ENCODE data around the gene SSH2. TPM values are rescaled to one million over a fixed set of nuclear protein-coding genes. Genes with fewer than 3 reads are reported as not detected.

The SSH2 gene
- total RNA-seq, 1 donor from 2014 or later: 12.2 TPM

DNA sequence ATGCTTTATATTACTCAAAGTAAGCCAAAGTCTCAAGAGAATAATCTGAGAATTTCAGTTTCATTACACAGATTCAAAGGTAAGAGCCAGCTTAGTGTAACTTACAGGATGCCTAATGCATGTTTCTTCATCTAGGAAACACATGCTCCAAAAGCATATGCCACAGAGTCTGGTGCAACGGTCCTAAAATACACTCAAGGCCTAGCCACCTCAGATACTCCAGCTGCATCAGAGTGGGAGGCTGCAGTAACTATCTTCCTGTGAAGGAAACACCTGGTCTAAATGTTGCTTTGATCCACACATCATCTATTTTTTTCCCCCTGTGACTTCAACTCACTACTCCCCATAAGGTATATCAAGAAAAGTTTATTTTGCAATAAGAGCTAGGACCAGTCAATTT, 255.7 kb downstream of the SSH2 start:
- H3K4me3 Mint-ChIP-seq: no peak overlapping the region
- H3K4me2 ChIP-seq: no peak overlapping the region

DNA sequence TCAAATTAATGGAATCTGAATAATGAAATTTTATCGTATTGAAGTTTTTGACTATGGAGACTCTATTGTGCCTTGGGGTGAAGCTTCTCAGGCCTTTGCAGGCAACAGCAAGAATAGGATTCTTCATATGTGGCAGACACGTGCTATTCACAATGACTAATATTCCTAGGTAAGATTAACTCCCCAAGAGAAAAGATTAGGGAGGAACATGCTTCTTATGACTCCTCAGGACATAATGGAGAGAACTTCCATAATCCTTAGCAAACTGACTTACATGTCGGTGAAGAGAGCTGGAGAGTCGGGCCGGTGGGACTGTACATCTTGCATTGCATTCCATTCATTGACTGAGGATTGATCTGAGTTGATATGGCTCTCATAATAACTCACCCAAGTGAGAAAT, 258.4 kb downstream of the SSH2 start:
- peak overlapping the region; percentile 24 for H3K27ac Mint-ChIP-seq
- TF ChIP-seq EZH2phosphoT487 (IDR thresholded peaks at IDR 0.05) (no peak), EZH2 (IDR thresholded peaks at IDR 0.05) (no peak)
- TF ChIP-seq, protein P1, sequence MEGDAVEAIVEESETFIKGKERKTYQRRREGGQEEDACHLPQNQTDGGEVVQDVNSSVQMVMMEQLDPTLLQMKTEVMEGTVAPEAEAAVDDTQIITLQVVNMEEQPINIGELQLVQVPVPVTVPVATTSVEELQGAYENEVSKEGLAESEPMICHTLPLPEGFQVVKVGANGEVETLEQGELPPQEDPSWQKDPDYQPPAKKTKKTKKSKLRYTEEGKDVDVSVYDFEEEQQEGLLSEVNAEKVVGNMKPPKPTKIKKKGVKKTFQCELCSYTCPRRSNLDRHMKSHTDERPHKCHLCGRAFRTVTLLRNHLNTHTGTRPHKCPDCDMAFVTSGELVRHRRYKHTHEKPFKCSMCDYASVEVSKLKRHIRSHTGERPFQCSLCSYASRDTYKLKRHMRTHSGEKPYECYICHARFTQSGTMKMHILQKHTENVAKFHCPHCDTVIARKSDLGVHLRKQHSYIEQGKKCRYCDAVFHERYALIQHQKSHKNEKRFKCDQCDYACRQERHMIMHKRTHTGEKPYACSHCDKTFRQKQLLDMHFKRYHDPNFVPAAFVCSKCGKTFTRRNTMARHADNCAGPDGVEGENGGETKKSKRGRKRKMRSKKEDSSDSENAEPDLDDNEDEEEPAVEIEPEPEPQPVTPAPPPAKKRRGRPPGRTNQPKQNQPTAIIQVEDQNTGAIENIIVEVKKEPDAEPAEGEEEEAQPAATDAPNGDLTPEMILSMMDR (IDR thresholded peaks at IDR 0.05): no peak
- Histone ChIP-seq H3K36me3 (no peaks in the 10 kb centered on the region), H3K27me3 (no peaks in the 10 kb centered on the region), H3K4me2 (no peak overlapping the region), H3K9me3 (ENCODE audit: low read depth) (no peaks in the 10 kb centered on the region), H3K9ac (no peak overlapping the region), H3K4me3 (no peak overlapping the region), H3K79me2 (ENCODE audit: low read depth) (no peaks in the 10 kb centered on the region), H3K4me1 (no peaks in the 10 kb centered on the region), H3K27ac (no peak overlapping the region), H4K20me1 (ENCODE audit: low read depth) (no peaks in the 10 kb centered on the region), H3F3A (ENCODE audit: low read depth) (no peaks in the 10 kb centered on the region), H2AFZ (replicated peaks) (no peak overlapping the region)
- no peak overlapping the region for H3K4me3 Mint-ChIP-seq
- H3K36me3 Mint-ChIP-seq: peaks cover 23% of the 10 kb centered on the region
- peaks cover 4% of the 10 kb centered on the region for H3K27me3 Mint-ChIP-seq (ENCODE audit: insufficient read depth, low read depth)
- peaks cover 9% of the 10 kb centered on the region for H3K4me1 Mint-ChIP-seq
- DNase-seq (ENCODE audit: low spot score): no peak
- H3K9me3 Mint-ChIP-seq: no peaks in the 10 kb centered on the region

More for the DNA sequence above, 255.7 kb downstream of the SSH2 start:
- no peaks in the 10 kb centered on the region for H3K27me3 ChIP-seq
- H3K4me1 ChIP-seq: no peaks in the 10 kb centered on the region
- no peak for DNase-seq (ENCODE audit: low spot score)
- no peak overlapping the region for H3K27ac Mint-ChIP-seq
- H3K4me1 Mint-ChIP-seq: peaks cover 9% of the 10 kb centered on the region
- H2AFZ ChIP-seq (replicated peaks): no peak overlapping the region
- H3K27me3 Mint-ChIP-seq (ENCODE audit: insufficient read depth, low read depth): peaks cover 5% of the 10 kb centered on the region
- H4K20me1 ChIP-seq (ENCODE audit: low read depth): no peaks in the 10 kb centered on the region
- no peaks in the 10 kb centered on the region for H3F3A ChIP-seq (ENCODE audit: low read depth)
- no peaks in the 10 kb centered on the region for H3K9me3 ChIP-seq (ENCODE audit: low read depth)
- H3K36me3 Mint-ChIP-seq: peaks cover 10% of the 10 kb centered on the region
- no peaks in the 10 kb centered on the region for H3K9me3 Mint-ChIP-seq
- H3K36me3 ChIP-seq: no peaks in the 10 kb centered on the region
- H3K79me2 ChIP-seq (ENCODE audit: low read depth): no peaks in the 10 kb centered on the region
- no peak overlapping the region for H3K27ac ChIP-seq
- no peak overlapping the region for H3K4me3 ChIP-seq
- TF ChIP-seq EZH2phosphoT487 (IDR thresholded peaks at IDR 0.05) (no peak), EZH2 (IDR thresholded peaks at IDR 0.05) (no peak)
- TF ChIP-seq, protein P1 (IDR thresholded peaks at IDR 0.05): no peak
- H3K9ac ChIP-seq: no peak overlapping the region

- no peak overlapping the region for H3K27ac Mint-ChIP-seq
- Histone ChIP-seq H3K79me2 (ENCODE audit: low read depth) (no peaks in the 10 kb centered on the region), H3F3A (ENCODE audit: low read depth) (no peaks in the 10 kb centered on the region), H3K4me1 (no peaks in the 10 kb centered on the region), H4K20me1 (ENCODE audit: low read depth) (no peaks in the 10 kb centered on the region), H3K36me3 (no peaks in the 10 kb centered on the region), H3K27me3 (no peaks in the 10 kb centered on the region), H3K9ac (no peak overlapping the region), H3K27ac (no peak overlapping the region), H2AFZ (replicated peaks) (no peak overlapping the region), H3K9me3 (ENCODE audit: low read depth) (no peaks in the 10 kb centered on the region), H3K4me3 (no peak overlapping the region), H3K4me2 (no peak overlapping the region)
- peaks cover 9% of the 10 kb centered on the region for H3K4me1 Mint-ChIP-seq
- TF ChIP-seq, protein P1 (IDR thresholded peaks at IDR 0.05): no peak
- TF ChIP-seq EZH2phosphoT487 (IDR thresholded peaks at IDR 0.05) (no peak), EZH2 (IDR thresholded peaks at IDR 0.05) (no peak)
- no peaks in the 10 kb centered on the region for H3K9me3 Mint-ChIP-seq
- H3K27me3 Mint-ChIP-seq (ENCODE audit: insufficient read depth, low read depth): peaks cover 2% of the 10 kb centered on the region
- peaks cover 24% of the 10 kb centered on the region for H3K36me3 Mint-ChIP-seq
- H3K4me3 Mint-ChIP-seq: no peak overlapping the region
- no peak for DNase-seq (ENCODE audit: low spot score)
Observed at GRCh38 chr17:29669266-29669665, 260.8 kb downstream of the SSH2 start.

All from neural progenitor cell (in vitro differentiated cells).